H1 (cell line): ENCODE results near the gene MAPKAPK5. TPM values are rescaled to one million over a fixed set of nuclear protein-coding genes. Genes with fewer than 3 reads are reported as not detected.

Source experiments
- CTCF ChIA-PET: fragments of 300-600 bp; sonication (Branson Sonifier 250); formaldehyde crosslinking; loops from one replicate; lab custom pipeline; 2021; ENCODE audit not compliant: partially characterized antibody; lab: Charles Lee
- POLR2A ChIA-PET: fragments of 300-600 bp; sonication (Branson Sonifier 250); formaldehyde crosslinking; loops from one replicate; lab custom pipeline; 2021; ENCODE audit warnings: inconsistent platforms; ENCODE audit not compliant: partially characterized antibody; lab: Charles Lee
- DNase-seq, 2 experiments: peaks; one replicate each; pipeline versions ENCODE4 v3.0.0 to v3.0.0-alpha.2; 2010 to 2022; ENCODE audit warnings: low spot score in 2 of 2, low read depth in 1 of 2, mixed read lengths in 1 of 2
- FAIRE-seq: peaks from 2 replicates; lab custom pipeline; 2011; peaks lifted over from hg19 to GRCh38; lab: Jason Lieb, UNC
- H2AFZ ChIP-seq: 2 replicates; pipeline ENCODE4 v1.8.1; 2012; ENCODE audit warnings: low read length, inconsistent platforms
- H2AK5ac ChIP-seq: 2 replicates; pipeline ENCODE4 v1.6.1; 2013; ENCODE audit warnings: low read depth, low read length
- H2BK120ac ChIP-seq: replicated peaks from 2 replicates; pipeline ENCODE3; 2013; ENCODE audit warnings: low read depth, low read length, inconsistent platforms
- H2BK12ac ChIP-seq: 2 replicates; pipeline ENCODE4 v1.6.1; 2013; ENCODE audit warnings: low read depth, low read length
- H2BK15ac ChIP-seq: 2 replicates; pipeline ENCODE4 v1.6.1; 2013; ENCODE audit warnings: low read length
- H2BK20ac ChIP-seq: 2 replicates; pipeline ENCODE4 v1.6.1; 2013; ENCODE audit warnings: low read length
- H2BK5ac ChIP-seq: 2 replicates; pipeline ENCODE4 v1.6.1; 2013; ENCODE audit warnings: low read depth, low read length
- H3K14ac ChIP-seq: 2 replicates; pipeline ENCODE4 v1.6.1; 2013; ENCODE audit warnings: inconsistent platforms; ENCODE audit not compliant: insufficient read length
- H3K18ac ChIP-seq: 2 replicates; pipeline ENCODE4 v1.6.1; 2013; ENCODE audit warnings: low read length; ENCODE audit errors: extremely low read depth
- H3K23ac ChIP-seq: 2 replicates; pipeline ENCODE4 v1.6.1; 2013; ENCODE audit warnings: inconsistent platforms; ENCODE audit not compliant: insufficient read length
- H3K23me2 ChIP-seq: 2 replicates; pipeline ENCODE4 v1.6.1; 2013; ENCODE audit warnings: low read depth, low read length
- H3K27ac ChIP-seq: 2 replicates; pipeline ENCODE4 v1.6.1; 2011; ENCODE audit warnings: low read depth, low read length, inconsistent platforms
- H3K27me3 ChIP-seq, 4 experiments: replicated peaks in 1 of 4; 1 replicate in 1 of 4; 2 replicates in 3 of 4; pipeline versions ENCODE4 v1.6.1 to v1.8.1; 2011 to 2013; ENCODE audit warnings: low read length in 3 of 4, mild to moderate bottlenecking in 3 of 4, inconsistent platforms in 2 of 4, mixed read lengths in 2 of 4, moderate library complexity in 1 of 4; ENCODE audit not compliant: control insufficient read depth in 3 of 4, insufficient read depth in 3 of 4; ENCODE audit errors: extremely low read depth in 1 of 4
- H3K36me3 ChIP-seq, 4 experiments: 2 replicates each; pipeline versions ENCODE4 v1.6.1 to v1.8.1; 2011 to 2013; ENCODE audit warnings: mild to moderate bottlenecking in 4 of 4, low read length in 3 of 4, moderate library complexity in 2 of 4, control low read depth in 1 of 4, inconsistent platforms in 1 of 4; ENCODE audit not compliant: insufficient read depth in 4 of 4, control insufficient read depth in 2 of 4
- H3K4ac ChIP-seq: replicated peaks from 2 replicates; pipeline ENCODE3; 2013; ENCODE audit warnings: low read length, low read depth, mixed read lengths, inconsistent platforms; ENCODE audit not compliant: insufficient read length
- H3K4me1 ChIP-seq, 4 experiments: replicated peaks in 1 of 4; 1 replicate in 1 of 4; 2 replicates in 3 of 4; pipeline versions ENCODE4 v1.6.1 to v1.8.1; 2011 to 2013; ENCODE audit warnings: low read length in 3 of 4, inconsistent platforms in 2 of 4, mixed read lengths in 1 of 4; ENCODE audit not compliant: insufficient read depth in 4 of 4, control insufficient read depth in 3 of 4
- H3K4me2 ChIP-seq, 2 experiments: 2 replicates each; pipeline versions ENCODE4 v1.6.1 to v1.8.1; 2011 to 2013; ENCODE audit warnings: low read depth in 2 of 2, low read length in 2 of 2, control low read depth in 1 of 2, inconsistent platforms in 1 of 2, mild to moderate bottlenecking in 1 of 2; ENCODE audit not compliant: insufficient read depth in 1 of 2
- H3K4me3 ChIP-seq, 4 experiments: fragments of 200-600, 300-600 bp in 1 of 4; sonication (generic), shearing (Covaris generic), sonication (Bioruptor Twin) in 1 of 4; 2 replicates each; pipeline versions ENCODE4 v1.5.1 to v1.8.1; 2011 to 2016; ENCODE audit warnings: low read length in 4 of 4, low read depth in 3 of 4, control low read depth in 2 of 4, inconsistent platforms in 2 of 4, mild to moderate bottlenecking in 2 of 4, mixed read lengths in 1 of 4, moderate library complexity in 1 of 4; ENCODE audit not compliant: insufficient read depth in 2 of 4; ENCODE audit errors: extremely low read depth in 1 of 4
- H3K56ac ChIP-seq: replicated peaks from 2 replicates; pipeline ENCODE3; 2013; ENCODE audit warnings: low read depth, mild to moderate bottlenecking, mixed read lengths, low read length, inconsistent platforms; ENCODE audit not compliant: insufficient read length
- H3K79me1 ChIP-seq: 2 replicates; pipeline ENCODE4 v1.6.1; 2013; ENCODE audit warnings: low read depth, low read length, control low read depth
- H3K79me2 ChIP-seq, 2 experiments: 2 replicates each; pipeline versions ENCODE4 v1.6.1 to v1.8.1; 2012 to 2013; ENCODE audit warnings: low read length in 2 of 2, mild to moderate bottlenecking in 2 of 2, inconsistent platforms in 1 of 2; ENCODE audit not compliant: insufficient read depth in 2 of 2, control insufficient read depth in 1 of 2
- H3K9ac ChIP-seq, 4 experiments: replicated peaks in 1 of 4; 1 replicate in 1 of 4; 2 replicates in 3 of 4; pipeline versions ENCODE4 v1.6.1 to v1.8.1; 2011 to 2013; ENCODE audit warnings: low read depth in 3 of 4, low read length in 3 of 4, control low read depth in 2 of 4, mild to moderate bottlenecking in 2 of 4, moderate library complexity in 2 of 4, inconsistent platforms in 1 of 4; ENCODE audit errors: extremely low read depth in 1 of 4
- H3K9me3 ChIP-seq, 2 experiments: 2 replicates each; pipeline versions ENCODE4 v1.6.1 to v1.8.1; 2012 to 2013; ENCODE audit warnings: mild to moderate bottlenecking in 2 of 2, moderate library complexity in 2 of 2, control low read depth in 1 of 2, inconsistent platforms in 1 of 2, low read depth in 1 of 2, low read length in 1 of 2, mixed read lengths in 1 of 2; ENCODE audit not compliant: insufficient read depth in 2 of 2
- H4K20me1 ChIP-seq, 2 experiments: replicated peaks in 1 of 2; 2 replicates each; pipeline versions ENCODE3 to v1.8.1; 2011 to 2013; ENCODE audit warnings: inconsistent platforms in 2 of 2, low read length in 2 of 2, mild to moderate bottlenecking in 1 of 2; ENCODE audit not compliant: insufficient read depth in 2 of 2, control insufficient read depth in 1 of 2
- H4K5ac ChIP-seq: 2 replicates; pipeline ENCODE4 v1.6.1; 2013; ENCODE audit warnings: low read length, low read depth, mixed read lengths, inconsistent platforms; ENCODE audit not compliant: insufficient read length
- H4K8ac ChIP-seq: 2 replicates; pipeline ENCODE4 v1.8.0; 2013; ENCODE audit warnings: mild to moderate bottlenecking, moderate library complexity, low read length, inconsistent platforms; ENCODE audit not compliant: insufficient read depth; ENCODE audit errors: extremely low read depth
- H4K91ac ChIP-seq: replicated peaks from 2 replicates; pipeline ENCODE3; 2013; ENCODE audit warnings: low read length, mixed read lengths, inconsistent platforms; ENCODE audit not compliant: insufficient read length
- CBX8 ChIP-seq: fragments of 300-800, 300-1000 bp; sonication (generic); IDR thresholded peaks from 2 replicates; pipeline ENCODE4 v1.7.1; 2016; ENCODE audit warnings: low read depth, low read length, borderline replicate concordance
- CEBPB ChIP-seq: IDR thresholded peaks from 2 replicates; pipeline ENCODE4 v1.6.1; 2012; ENCODE audit warnings: low read depth, low read length
- GABPA ChIP-seq: IDR thresholded peaks from 2 replicates; pipeline ENCODE4 v1.6.1; 2011; ENCODE audit warnings: mild to moderate bottlenecking, low read length, moderate library complexity, borderline replicate concordance; ENCODE audit not compliant: insufficient read depth
- HDAC6 ChIP-seq: IDR thresholded peaks from one replicate; pipeline ENCODE4 v1.7.1; 2012; ENCODE audit warnings: low read depth, mild to moderate bottlenecking, inconsistent platforms, low read length, moderate library complexity
- KDM4A ChIP-seq: IDR thresholded peaks from one replicate; pipeline ENCODE4 v1.7.1; 2012; ENCODE audit warnings: low read depth, mild to moderate bottlenecking, moderate library complexity, low read length, inconsistent platforms; ENCODE audit not compliant: severe bottlenecking
- KDM5A ChIP-seq: fragments of 200-600 bp; IDR thresholded peaks from 2 replicates; pipeline ENCODE4 v1.7.1; 2012; ENCODE audit warnings: mild to moderate bottlenecking, low read length, inconsistent platforms, mixed read lengths
- POLR2A ChIP-seq, 2 experiments: IDR thresholded peaks; 1 replicate in 1 of 2; 2 replicates in 1 of 2; pipeline ENCODE4 v1.6.1; 2011; ENCODE audit warnings: low read depth in 2 of 2, low read length in 2 of 2, mild to moderate bottlenecking in 2 of 2; ENCODE audit errors: control extremely low read depth in 1 of 2
- RNF2 ChIP-seq: fragments of 200-900, 300-1000 bp; sonication (generic); IDR thresholded peaks from 2 replicates; pipeline ENCODE4 v1.7.1; 2016; ENCODE audit warnings: borderline replicate concordance, low read depth, mild to moderate bottlenecking, antibody characterized with exemption, low read length; ENCODE audit not compliant: poor library complexity, severe bottlenecking; ENCODE audit errors: missing control alignments
- SIRT6 ChIP-seq: IDR thresholded peaks from one replicate; pipeline ENCODE4 v1.7.1; 2012; ENCODE audit warnings: low read length, inconsistent platforms
- TAF7 ChIP-seq: optimal IDR thresholded peaks from 2 replicates; pipeline ENCODE3; 2011; ENCODE audit warnings: low read depth, mild to moderate bottlenecking, inconsistent platforms, low read length, moderate library complexity, borderline replicate concordance
- WGBS, 2 experiments: shearing (Covaris generic) in 1 of 2; methylation state at CpG; one replicate each; pipeline versions ENCODE4 v1.1.6 to v1.1.7; 2013 to 2015; ENCODE audit warnings: low lambda C conversion rate in 2 of 2, mixed read lengths in 2 of 2, inconsistent platforms in 1 of 2, low coverage in 1 of 2, missing lambda C conversion rate in 1 of 2; ENCODE audit not compliant: insufficient replicate concordance in 2 of 2, insufficient coverage in 1 of 2, insufficient read length in 1 of 2; ENCODE audit errors: extremely low coverage in 1 of 2, missing lambda C conversion rate in 1 of 2; 5-methylcytosine and 5-hydroxymethylcytosine counted together
- polyA plus RNA-seq, 7 experiments: library from polyadenylated mRNA; depleted of rRNA in 3 of 7; stranded (reverse) in 5 of 7; unstranded in 2 of 7; fragments of >200 nt in 5 of 7; fragments of 200-250 nt in 2 of 7; gene quantifications; 1 replicate in 5 of 7; 2 replicates in 1 of 7; 4 replicates in 1 of 7; pipeline versions ENCODE4 v1.2.1 to v1.2.3, GENCODE V29; 2011 to 2013; ENCODE audit warnings: missing spikeins in 2 of 7, mixed read lengths in 2 of 7
- total RNA-seq: library from RNA; stranded (reverse); fragmentation: NEBNext Ultra II Directional; extraction: Animal tissue kit (Norgen Biotek cat#: 25700); gene quantifications from 2 replicates; pipeline ENCODE4 v1.2.1, GENCODE V29; 2021
- TF ChIP-seq, protein P1 (sequence below): IDR thresholded peaks from 2 replicates; pipeline ENCODE4 v1.6.1; 2011; ENCODE audit warnings: low read depth, mild to moderate bottlenecking, low read length; ENCODE audit not compliant: insufficient read depth
- TF ChIP-seq, protein P2 (sequence below): IDR thresholded peaks from 2 replicates; pipeline ENCODE4 v1.6.1; 2012; ENCODE audit warnings: inconsistent platforms

Gene MAPKAPK5
- total and polyA plus RNA-seq, 2 of the 8 experiments (the other 6 are each of a cell fraction or from before 2014, with no cell fraction given) = 40.0 to 91.5 TPM

DNA sequence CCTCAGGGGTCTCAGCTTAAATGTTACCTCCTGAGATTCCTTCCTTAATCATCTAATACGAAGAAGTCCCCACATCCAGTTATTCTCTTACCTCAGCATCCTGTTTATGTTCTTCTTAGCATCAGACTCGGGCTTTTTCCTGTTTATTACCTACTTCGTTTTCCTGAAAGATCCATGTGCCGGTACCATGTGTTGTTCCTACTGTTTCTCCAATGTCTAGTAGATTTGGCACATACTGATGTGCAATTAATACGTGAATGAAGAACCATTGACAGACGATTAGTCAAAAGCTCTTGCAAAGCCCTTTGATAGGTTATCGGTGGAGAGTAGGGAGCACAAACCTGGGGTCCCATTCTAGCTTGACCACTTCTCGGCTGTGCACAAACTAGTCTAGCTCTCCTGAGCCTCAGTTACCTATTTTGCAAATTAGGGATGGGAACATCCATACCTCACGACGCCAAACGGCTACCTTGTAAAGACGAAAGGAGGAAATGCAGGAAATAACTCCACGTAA, 735 bp upstream of the MAPKAPK5 start:
- H3K4me3 ChIP-seq = peak overlapping the region; percentile 75 to 94 (median 86)
- H3K27ac ChIP-seq = peak overlapping the region; percentile 99
- WGBS, 2 experiments = 4% methylated on average over 13 of the region's 13 CpGs; no CpG with 5 or more reads in 1 of the 2 experiments
- no peak overlapping the region for H3K14ac ChIP-seq
- H2BK20ac ChIP-seq = no peak overlapping the region
- no peak overlapping the region for H3K56ac ChIP-seq
- POLR2A ChIA-PET = interaction anchor here (0.9 to 3.6 kb wide), 19 partner anchors 10 to 179 kb away, joined by 3 to 40 read pairs (median 6); partner anchors contain the start of genes ALDH2, ERP29 and TMEM116
- no peak overlapping the region for H2BK12ac ChIP-seq
- H3K4ac ChIP-seq = no peak overlapping the region
- peaks cover 0 to 9% of the 10 kb centered on the region in 2 experiments for H4K20me1 ChIP-seq
- peaks cover 2 to 11% (median 5%) of the 10 kb centered on the region in 4 experiments; a peak in 3 of 8 replicates for H3K36me3 ChIP-seq
- peak overlapping the region; percentile 13 for H2AFZ ChIP-seq
- H2BK5ac ChIP-seq = peak overlapping the region; percentile 93; the same call in 1 of the 2 replicates
- no peak overlapping the region for H3K23ac ChIP-seq
- peaks cover 29 to 66% of the 10 kb centered on the region in 2 experiments for H3K79me2 ChIP-seq
- H3K23me2 ChIP-seq = peaks cover 6% of the 10 kb centered on the region
- peaks cover 5% of the 10 kb centered on the region for H3K79me1 ChIP-seq
- H2BK120ac ChIP-seq = no peak overlapping the region
- no peaks in the 10 kb centered on the region; a peak in 2 of 7 replicates for H3K4me1 ChIP-seq
- no peaks in the 10 kb centered on the region for H3K27me3 ChIP-seq
- no peak overlapping the region for H2BK15ac ChIP-seq
- peak overlapping the region; percentile 4 for H4K91ac ChIP-seq
- H3K9ac ChIP-seq = peak overlapping the region; percentile 98 to 100 (median 98)
- no peaks in the 10 kb centered on the region for H3K9me3 ChIP-seq
- no peak overlapping the region for H3K18ac ChIP-seq
- FAIRE-seq (no peak), DNase-seq (no peak)
- peak overlapping the region; percentile 72 to 87 for H3K4me2 ChIP-seq
- 0 out of 2 replicates have a peak overlapping the region, but pooled peaks have one; percentile 6 for H2AK5ac ChIP-seq
- H4K5ac ChIP-seq = peak overlapping the region; percentile 77
- CTCF ChIA-PET = interaction anchor here (0.7 to 3.4 kb wide), 8 partner anchors 11 to 180 kb away, joined by 3 to 10 read pairs (median 3); partner anchors contain the start of genes ERP29 and TMEM116
- H4K8ac ChIP-seq = no peak overlapping the region; the same call in 1 of the 2 replicates
- no peak for TF ChIP-seq CBX8
- TF ChIP-seq RNF2 = no peak
- no peak for TF ChIP-seq POLR2A (IDR thresholded peaks at IDR 0.05; ENCODE audit: control extremely low read depth in 1 of 2, low read depth in 2 of 2, low read length in 2 of 2)
- TF ChIP-seq GABPA = no peak
- no peak for TF ChIP-seq KDM5A
- TF ChIP-seq HDAC6 = no peak
- TF ChIP-seq SIRT6 = no peak
- TF ChIP-seq, protein P1, sequence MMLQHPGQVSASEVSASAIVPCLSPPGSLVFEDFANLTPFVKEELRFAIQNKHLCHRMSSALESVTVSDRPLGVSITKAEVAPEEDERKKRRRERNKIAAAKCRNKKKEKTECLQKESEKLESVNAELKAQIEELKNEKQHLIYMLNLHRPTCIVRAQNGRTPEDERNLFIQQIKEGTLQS = no peak
- TF ChIP-seq, protein P2, sequence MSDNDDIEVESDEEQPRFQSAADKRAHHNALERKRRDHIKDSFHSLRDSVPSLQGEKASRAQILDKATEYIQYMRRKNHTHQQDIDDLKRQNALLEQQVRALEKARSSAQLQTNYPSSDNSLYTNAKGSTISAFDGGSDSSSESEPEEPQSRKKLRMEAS = no peak
- TF ChIP-seq KDM4A = no peak
- TF ChIP-seq CEBPB = no peak
- no peak for TF ChIP-seq TAF7
